Vagina (tissue), 2 donors: ENCODE results near the gene CALML5.

ENCODE experiments used
- CTCF ChIP-seq, 3 experiments: fragments of 450-650 bp in 2 of 3; fragments of 200-600 bp in 1 of 3; sonication (generic) in 1 of 3; IDR thresholded peaks; one replicate each; pipeline ENCODE4 v1.5.1; 2017 to 2019; ENCODE audit warnings: antibody characterized with exemption in 3 of 3, mild to moderate bottlenecking in 2 of 3, moderate library complexity in 2 of 3
- POLR2A ChIP-seq, 2 donors: fragments of 450-650 bp; IDR thresholded peaks; one replicate each; pipeline ENCODE4 v1.6.1; 2017; ENCODE audit warnings: antibody characterized with exemption in 2 of 2, mild to moderate bottlenecking in 2 of 2, moderate library complexity in 2 of 2

GRCh38 chr10:5534880-5535856 lies 35.8 kb upstream of the CALML5 start:
- no peak for TF ChIP-seq POLR2A (IDR thresholded peaks at IDR 0.05)
- no peak for TF ChIP-seq CTCF (IDR thresholded peaks at IDR 0.05)
